Skeletal muscle cell (primary cell): ENCODE results near the gene NFS1.

Experiments
- DNase-seq: peaks from one replicate; pipeline ENCODE4 v3.0.0-alpha.2; 2010; ENCODE audit warnings: low read depth
- H3K4me3 ChIP-seq: 2 replicates; pipeline ENCODE4 v1.5.1; 2011; ENCODE audit warnings: low read depth, mild to moderate bottlenecking, control low read depth, low read length, moderate library complexity

NFS1 gene

DNA sequence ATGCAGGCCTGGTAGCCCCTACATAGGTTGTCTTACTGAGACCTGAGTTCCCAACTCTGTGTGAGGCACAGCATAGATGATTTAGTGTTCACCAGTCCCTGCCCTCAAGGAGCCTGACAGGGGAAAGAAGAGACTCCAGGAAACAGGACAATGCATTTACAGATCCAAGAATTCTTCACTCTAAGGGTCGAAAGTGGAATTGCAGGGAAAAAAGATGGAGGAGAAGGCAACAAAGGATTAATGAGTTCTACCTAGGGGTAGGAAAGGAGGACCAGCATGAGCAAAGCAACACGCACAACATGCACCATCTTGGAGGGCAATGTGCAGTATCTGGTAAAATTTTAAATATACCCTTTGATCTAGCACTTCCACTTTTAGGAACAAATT lies 77.6 kb downstream of the NFS1 start:
- DNase-seq = no peak
- H3K4me3 ChIP-seq = no peak overlapping the region

DNA sequence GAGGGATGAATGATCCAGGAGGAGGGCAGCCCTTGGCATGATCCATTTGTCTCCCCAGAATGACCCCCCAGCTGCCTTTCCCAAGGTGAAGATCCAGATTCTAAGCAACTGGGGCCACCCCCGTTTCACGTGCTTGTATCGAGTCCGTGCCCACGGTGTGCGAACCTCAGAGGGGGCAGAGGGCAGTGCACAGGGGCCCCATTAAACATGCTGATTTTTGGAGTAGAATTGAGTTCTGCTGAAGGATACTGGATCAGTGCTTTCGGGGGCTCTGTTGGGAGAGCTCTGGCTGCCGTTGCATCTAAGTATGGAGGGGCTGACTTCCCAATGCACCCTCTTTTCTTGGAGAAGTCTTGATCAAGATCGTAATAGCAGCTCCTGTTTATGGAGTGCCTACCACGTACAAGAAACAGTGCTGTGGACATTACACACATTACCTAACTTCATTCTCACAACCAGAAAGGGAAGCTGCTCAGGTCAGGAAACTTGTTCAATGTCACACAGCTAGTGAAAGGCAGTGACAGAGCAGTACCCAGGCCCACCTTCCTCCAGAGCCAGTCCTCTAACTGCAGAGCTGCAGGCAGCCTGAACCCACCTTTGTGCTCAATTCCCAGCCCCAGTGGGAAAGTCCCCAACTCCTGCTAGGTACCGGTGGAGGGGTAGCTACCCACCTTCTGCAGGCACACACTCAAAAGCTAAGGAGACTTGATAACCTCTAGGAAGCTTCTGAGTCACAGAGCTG lies 78.2 kb downstream of the NFS1 start:
- DNase-seq = no peak

DNA sequence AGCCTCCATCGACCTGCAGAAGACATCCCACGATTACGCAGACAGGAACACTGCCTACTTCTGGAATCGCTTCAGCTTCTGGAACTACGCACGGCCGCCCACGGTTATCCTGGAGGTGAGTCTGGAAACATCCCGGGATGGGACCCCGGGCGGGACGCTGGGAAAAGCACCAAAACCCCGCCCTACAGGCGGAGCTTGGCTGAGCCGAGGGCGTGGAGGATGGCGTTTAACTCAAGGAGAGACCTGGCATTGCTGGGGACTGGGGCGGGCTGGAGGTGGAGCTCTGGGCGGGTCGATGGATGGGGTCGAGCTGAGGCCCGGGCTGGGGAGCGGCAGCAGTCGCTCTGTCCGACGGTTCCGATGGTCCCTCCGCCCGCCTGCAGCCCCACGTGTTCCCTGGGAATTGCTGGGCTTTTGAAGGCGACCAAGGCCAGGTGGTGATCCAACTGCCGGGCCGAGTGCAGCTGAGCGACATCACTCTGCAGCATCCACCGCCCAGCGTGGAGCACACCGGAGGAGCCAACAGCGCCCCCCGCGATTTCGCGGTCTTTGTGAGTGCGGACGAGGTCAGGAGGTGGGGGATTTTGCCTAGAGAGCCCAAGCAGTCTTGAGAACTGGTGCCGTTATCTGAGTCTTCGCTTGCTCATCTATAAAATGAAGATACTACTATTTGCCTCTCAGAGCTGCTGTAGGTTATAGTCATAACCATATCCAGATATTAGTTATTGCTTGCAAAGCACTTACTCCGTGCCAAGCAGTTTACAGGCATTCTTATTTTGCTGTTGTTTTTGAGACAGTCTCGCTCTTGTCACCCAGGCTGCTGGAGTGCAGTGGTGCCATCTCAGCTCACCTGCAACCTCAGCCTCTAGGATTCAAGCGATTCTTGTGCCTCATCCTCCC lies 79.7 kb downstream of the NFS1 start:
- DNase-seq = peak; percentile 69
- peak overlapping the region; percentile 75 for H3K4me3 ChIP-seq

More for the DNA sequence above, 78.2 kb downstream of the NFS1 start:
- no peak overlapping the region for H3K4me3 ChIP-seq

DNA sequence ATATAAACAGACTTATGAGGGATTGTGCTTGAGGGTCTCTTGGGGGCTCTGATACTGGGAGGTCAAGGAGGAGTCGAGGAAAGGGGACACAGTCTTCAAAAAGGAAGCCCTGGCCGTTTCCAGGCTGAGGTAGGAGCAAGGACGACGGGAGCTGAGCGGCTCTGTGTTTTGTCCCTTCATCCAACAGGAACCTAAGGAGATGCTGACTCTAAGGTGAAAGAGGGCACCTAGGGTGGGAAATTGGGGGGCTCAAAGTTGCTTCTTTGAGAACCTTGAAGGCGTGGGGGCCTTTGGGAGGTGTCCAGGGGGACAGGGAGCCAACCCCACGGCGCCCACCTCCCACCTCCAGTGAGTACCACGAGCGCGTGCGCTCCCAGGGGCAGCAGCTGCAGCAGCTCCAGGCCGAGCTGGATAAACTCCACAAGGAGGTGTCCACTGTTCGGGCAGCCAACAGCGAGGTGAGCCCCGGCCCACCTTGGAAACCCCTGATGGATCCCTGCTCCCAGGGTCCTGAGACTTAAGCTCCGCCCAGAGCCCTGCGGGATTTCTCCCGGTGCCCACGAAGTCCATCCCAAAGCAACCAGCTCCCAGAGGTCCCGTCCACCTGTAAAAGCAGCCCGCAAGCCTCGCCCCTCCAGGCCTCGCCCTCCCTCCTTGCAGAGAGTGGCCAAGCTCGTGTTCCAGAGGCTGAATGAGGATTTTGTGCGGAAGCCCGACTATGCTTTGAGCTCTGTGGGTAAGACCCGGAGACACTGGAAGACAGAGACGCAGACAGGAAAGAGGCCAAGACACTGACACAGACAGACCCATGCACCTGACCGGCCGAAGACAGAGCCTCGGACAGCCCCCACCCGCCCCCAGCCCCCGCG lies 80.7 kb downstream of the NFS1 start:
- H3K4me3 ChIP-seq = peak overlapping the region; percentile 75
- DNase-seq = no peak
